HG02678 (cell line): ENCODE results near the gene IFT122.
"Not testable (repeated sequence)": the region's sequence is repeated elsewhere in the genome, so short reads cannot be mapped to it uniquely, and the experiment has no call there.

Source experiments
- ATAC-seq: cut with Tn5 transposase; IDR thresholded peaks from one replicate; pipeline ENCODE4 v1.9.1; 2021; ENCODE audit warnings: mild to moderate bottlenecking, moderate library complexity; ENCODE audit not compliant: unreplicated experiment

IFT122 gene

DNA sequence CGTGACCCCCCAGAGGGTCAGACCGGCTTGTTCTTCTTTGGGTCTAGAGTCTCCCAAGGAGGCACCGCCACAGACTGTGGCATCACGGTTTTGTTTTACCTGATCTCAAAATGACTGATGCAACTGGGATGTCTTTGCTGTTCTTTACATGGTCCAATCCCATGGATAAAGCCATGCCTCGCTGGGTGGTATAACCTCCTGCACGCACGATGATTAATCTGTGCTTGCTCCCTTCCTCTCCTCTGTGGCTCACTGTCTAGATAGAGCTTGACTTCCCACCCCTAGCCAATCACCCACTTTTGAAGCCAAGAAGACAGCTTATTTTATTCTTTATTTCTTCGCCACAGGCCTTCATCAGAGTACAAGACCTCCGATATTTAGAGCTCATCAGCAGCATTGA lies 51.8 kb downstream of the IFT122 start:
- no peak for ATAC-seq

DNA sequence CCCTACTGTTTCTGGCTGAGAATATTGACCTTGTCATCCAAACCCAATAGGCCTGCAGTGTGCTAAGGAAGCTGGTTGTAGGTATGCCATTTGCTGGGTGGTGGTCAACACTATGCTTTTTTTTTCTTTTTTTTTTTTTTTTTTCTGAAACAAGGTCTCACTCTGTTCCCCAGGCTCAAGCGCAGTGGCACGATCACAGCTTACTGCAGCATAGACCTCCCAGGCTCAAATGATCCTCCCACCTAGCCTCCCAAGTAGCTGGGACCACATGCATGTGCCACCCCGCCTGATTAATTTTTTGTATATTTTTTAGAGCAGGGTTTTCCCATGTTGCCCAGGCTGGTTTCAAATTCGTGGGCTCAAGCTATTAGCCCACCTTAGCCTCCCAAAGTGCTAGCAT lies 52.7 kb downstream of the IFT122 start:
- no peak for ATAC-seq

GRCh38 chr3:129493206-129493605 lies 53.2 kb downstream of the IFT122 start:
- no peak for ATAC-seq

GRCh38 chr3:129494499-129494898 lies 54.5 kb downstream of the IFT122 start:
- not testable (repeated sequence) for ATAC-seq

DNA sequence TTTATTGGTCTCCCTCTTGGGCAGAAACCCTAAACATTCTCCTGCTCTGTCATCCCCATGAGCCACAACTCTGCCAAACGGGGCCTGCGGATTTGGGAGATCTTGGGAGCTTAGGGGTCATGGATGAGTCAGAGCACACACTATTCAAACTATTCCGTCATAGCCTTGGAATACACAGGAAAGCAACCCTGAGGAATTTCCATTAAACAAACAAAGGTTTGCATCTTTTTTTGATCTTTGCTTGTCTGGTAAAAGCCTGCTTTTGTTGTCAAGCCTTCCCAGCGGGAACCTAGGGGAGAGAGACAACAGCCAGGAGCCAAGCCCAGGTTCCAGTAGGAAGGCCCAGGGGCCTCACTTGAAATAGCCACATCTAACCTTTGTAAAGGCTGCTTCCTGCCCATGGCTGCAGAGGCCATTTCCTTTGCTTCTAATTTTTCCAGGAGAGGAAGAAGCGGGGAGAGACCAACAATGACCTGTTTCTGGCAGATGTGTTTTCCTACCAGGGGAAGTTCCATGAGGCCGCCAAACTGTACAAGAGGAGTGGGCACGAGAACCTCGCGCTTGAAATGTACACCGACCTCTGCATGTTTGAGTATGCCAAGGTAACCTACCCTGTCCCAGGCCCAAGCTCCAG lies 55.1 kb downstream of the IFT122 start:
- ATAC-seq, result not testable (repeated sequence)

- not testable (repeated sequence) for ATAC-seq
Observed at GRCh38 chr3:129497876-129498275, 57.9 kb downstream of the IFT122 start.

DNA sequence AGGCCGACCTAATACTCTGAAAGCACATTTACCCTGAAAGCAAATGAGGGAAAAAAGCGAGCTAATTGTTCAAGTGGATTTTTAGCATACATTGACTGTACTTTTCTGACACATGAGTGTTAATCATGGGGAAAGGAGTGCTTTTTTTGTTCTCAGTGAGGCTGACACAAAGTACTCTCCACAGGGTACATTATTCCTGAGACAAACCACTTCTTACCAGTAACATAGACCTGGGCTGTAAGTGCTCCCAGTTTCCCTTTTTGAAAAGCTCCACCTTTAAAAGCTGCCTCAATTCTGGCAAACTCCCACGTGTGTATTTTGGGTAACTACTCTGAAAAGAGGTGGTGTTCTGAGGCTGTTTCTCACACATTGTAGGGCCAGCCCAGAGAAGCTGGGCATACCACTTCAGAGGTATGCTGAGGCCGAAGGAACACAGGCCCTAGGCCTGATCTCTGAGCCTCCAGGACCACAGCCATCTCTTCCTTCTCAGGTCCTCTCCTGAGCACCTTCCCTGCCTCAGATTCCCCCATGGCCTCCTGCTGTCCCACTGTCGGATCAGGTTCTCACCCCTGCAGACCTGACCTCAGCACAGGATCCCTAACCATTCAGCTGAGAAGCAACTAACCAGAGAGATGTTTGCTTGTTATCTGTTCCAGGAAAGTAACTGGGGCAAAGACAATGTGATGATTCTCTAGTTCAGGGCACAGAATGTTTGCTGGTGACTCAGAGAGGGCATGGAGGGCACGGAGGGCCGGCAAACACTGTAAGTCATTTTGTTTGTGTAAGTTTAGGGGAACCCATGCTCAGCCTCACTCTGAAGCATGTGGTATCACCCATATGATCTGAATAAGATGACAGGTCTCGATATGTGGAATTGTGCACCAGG lies 58.8 kb downstream of the IFT122 start:
- not testable (repeated sequence) for ATAC-seq

- not testable (repeated sequence) for ATAC-seq
Observed at GRCh38 chr3:129499604-129500333, 59.7 kb downstream of the IFT122 start.

GRCh38 chr3:129500334-129500658 lies 60.3 kb downstream of the IFT122 start:
- no peak for ATAC-seq

GRCh38 chr3:129501630-129502029 lies 61.6 kb downstream of the IFT122 start:
- no peak for ATAC-seq

GRCh38 chr3:129502641-129503408 lies 62.8 kb downstream of the IFT122 start:
- no peak for ATAC-seq

DNA sequence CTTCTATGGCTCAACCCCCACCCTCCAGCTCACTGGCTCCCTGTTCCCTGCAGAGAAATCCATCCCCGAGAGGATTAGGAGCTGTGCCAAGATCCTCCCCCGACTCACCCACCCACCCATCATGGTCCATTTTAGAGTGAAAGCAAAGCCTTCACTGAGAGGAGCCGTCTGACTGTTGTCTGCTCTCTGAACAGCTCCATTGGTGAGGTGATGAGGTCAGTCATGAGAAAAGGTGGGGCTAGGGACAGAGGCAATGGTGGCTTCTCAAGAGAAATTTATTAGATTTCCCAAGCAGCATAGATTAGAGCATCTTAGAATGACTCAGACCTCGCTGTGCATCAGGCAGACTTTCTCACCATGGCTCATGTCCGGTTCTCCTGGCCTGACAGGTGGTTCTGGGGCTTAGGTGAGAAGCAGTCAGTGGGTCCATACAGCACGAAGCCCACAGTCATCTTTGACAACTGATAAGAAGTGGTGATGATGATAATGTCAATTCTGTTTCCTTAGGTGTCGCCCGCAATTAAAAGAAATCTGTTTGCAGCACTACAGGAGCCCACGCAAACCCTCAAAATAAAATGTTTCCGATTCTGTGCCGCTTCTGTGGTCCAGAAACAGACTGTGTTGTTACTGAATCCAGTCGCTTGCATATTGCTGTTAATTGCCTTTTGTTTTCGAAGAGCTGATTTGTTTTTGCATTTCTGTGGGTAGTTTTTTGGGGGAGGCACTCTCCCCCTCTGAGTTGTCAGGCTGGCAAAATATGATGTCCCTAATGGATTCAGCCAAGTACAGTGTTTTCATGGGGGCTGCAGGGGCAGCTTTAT lies 63.7 kb downstream of the IFT122 start:
- ATAC-seq, result no peak

- no peak for ATAC-seq
Observed at GRCh38 chr3:129504471-129505100, 64.6 kb downstream of the IFT122 start.

- no peak for ATAC-seq
Observed at GRCh38 chr3:129505341-129505740, 65.3 kb downstream of the IFT122 start.

DNA sequence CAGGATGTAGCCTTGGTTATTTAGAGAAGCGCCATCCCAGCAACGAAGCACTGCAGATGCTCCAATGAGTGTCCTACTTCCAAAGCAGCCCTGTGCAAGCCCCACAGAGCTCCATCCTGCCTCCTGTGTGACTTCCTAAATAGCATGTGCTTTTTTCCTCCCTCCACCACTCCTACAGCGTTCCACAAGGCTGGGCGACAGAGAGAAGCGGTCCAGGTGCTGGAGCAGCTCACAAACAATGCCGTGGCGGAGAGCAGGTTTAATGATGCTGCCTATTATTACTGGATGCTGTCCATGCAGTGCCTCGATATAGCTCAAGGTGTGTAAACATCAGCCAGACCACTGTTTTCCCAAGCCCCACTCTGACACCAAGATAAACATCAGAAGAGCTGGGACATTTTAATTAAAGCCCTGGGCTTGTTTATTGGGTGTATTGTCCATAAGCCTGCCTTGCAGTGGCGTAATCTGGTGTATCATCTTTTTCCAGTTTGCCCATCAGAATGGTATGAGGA lies 66.3 kb downstream of the IFT122 start:
- no peak for ATAC-seq

- no peak for ATAC-seq
Observed at GRCh38 chr3:129507181-129507831, 67.3 kb downstream of the IFT122 start.

DNA sequence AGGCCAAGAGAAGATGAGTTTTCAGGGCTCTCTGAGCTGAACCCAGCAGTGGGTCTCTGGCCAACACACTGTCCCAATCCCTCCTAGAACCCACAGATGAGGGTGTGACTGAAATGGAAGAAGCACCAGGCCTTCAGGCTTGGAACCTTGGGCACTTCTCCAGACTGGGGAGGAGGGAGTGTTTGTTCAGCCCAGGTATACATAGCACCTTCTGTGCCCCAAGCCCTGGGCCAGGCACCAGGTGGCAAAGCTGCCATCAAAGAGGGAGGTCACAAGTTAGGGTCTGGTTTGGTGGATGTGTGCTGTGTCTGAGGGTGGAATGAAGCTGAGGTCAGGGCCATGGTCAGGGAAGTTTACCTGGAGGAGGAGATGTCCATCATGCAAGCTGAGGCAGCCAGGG lies 72.6 kb downstream of the IFT122 start:
- ATAC-seq, result no peak

DNA sequence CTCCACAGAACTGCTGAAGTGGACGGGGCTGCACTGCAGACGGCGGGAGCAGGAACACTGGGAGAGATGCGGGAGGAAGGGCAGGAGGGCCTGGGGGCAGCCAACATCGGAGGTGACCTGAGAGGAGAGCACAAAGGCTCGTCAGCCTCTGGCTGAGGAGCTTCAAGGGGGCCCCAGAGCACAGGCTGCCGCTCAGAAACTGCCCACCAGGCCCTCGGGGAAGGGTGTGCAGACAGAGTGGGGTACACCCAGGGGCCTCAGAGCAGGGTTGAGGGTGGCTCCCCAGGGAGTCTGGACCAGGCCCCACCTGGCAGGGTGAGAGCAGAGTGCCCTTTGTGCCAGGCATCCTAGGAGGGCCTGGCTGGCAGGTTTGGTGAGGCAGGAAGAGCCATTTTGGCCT lies 73.7 kb downstream of the IFT122 start:
- no peak for ATAC-seq

DNA sequence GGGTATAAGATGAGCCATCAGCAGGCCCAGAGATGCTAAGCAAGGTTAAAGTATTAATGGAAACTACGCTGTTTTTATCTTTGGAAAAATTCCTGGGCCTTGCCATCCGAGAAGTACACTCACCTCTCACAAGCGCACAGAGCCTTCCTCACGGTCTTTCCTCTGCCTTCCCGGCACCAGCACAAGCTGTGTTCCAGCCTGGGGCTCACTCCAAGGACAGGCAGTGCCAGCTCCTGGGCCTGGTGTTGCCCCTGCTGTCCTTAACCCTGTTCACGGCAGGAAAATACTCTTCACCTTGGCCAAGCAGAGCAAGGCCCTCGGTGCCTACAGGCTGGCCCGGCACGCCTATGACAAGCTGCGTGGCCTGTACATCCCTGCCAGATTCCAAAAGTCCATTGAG lies 74.1 kb downstream of the IFT122 start:
- ATAC-seq, result no peak
